A673 (cell line): Measurements from ENCODE around the gene HAGH.

Source experiments
- EZH2 ChIP-seq: fragments of 200-600 bp; sonication (generic); IDR thresholded peaks from 2 replicates; pipeline ENCODE4 v1.6.1; 2017; ENCODE audit warnings: borderline replicate concordance, low read depth, mild to moderate bottlenecking, mixed read lengths, antibody characterized with exemption, low read length; ENCODE audit not compliant: poor library complexity, severe bottlenecking
- TF ChIP-seq, protein P1 (sequence below): fragments of 300-800, 200-600 bp; sonication (generic); conservative IDR thresholded peaks from 2 replicates; pipeline ENCODE4 v1.5.1; 2017; ENCODE audit warnings: low read depth, mild to moderate bottlenecking, antibody characterized with exemption, low read length, moderate library complexity, mixed read lengths

DNA sequence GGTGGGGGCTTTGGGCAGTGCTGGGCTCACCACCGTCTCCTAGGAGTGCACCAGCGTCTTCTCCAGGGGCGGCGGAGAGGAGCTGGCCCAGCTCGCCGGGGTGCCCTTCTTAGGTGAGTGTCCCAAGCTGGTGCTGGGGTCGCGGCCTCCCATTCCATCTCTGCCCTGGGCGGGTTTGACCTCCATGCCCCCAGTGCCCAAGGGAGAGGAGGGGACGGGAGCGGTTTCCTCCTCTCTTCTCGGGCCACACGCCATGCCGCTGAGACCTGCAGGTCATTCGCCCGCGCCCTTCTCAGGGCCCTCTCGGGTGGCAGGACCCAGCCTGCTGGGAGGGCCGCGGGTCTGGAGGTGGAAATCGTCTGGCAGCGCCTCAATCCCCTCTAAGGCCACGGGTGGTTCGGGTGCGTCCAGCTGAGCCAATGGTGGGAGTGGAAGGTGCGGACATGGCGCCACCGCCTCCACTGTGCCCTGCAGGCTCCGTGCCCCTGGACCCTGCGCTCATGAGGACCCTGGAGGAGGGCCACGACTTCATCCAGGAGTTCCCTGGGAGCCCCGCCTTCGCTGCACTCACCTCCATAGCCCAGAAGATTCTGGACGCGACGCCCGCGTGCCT lies 38.4 kb downstream of the HAGH start:
- TF ChIP-seq, protein P1, sequence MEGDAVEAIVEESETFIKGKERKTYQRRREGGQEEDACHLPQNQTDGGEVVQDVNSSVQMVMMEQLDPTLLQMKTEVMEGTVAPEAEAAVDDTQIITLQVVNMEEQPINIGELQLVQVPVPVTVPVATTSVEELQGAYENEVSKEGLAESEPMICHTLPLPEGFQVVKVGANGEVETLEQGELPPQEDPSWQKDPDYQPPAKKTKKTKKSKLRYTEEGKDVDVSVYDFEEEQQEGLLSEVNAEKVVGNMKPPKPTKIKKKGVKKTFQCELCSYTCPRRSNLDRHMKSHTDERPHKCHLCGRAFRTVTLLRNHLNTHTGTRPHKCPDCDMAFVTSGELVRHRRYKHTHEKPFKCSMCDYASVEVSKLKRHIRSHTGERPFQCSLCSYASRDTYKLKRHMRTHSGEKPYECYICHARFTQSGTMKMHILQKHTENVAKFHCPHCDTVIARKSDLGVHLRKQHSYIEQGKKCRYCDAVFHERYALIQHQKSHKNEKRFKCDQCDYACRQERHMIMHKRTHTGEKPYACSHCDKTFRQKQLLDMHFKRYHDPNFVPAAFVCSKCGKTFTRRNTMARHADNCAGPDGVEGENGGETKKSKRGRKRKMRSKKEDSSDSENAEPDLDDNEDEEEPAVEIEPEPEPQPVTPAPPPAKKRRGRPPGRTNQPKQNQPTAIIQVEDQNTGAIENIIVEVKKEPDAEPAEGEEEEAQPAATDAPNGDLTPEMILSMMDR = no peak
- TF ChIP-seq EZH2 = no peak
